Activated CD4-positive, alpha-beta T cell treated with anti-CD3 and anti-CD28 coated beads for 24 hours (primary cell): Measurements from ENCODE around the gene MAGI1.
"Not testable (repeated sequence)": the region's sequence is repeated elsewhere in the genome, so short reads cannot be mapped to it uniquely, and the experiment has no call there.

Experiments
- DNase-seq, 2 donors: peaks; one replicate each; pipeline ENCODE4 v3.0.0-alpha.2; 2020; ENCODE audit warnings: low read depth in 2 of 2

Gene MAGI1

DNA sequence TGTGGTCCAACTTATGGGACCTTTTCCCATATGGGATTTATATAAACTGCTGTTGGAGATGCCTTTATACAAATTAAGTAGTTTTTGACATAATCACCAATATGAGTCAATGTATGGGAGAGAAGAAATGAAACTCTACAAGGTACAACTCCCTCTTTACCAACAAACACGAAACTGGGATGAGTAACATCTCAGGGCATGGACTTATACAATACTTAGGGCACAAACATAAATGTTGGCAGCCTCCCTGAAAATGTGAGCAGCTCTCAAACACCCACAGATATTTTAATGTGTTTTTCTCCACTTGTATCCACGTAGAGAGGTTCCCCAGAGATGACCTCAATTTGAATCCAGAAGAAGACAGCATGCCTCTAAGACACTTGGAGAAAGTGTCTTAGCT, 161.6 kb downstream of the MAGI1 start:
- DNase-seq, result no peak

DNA sequence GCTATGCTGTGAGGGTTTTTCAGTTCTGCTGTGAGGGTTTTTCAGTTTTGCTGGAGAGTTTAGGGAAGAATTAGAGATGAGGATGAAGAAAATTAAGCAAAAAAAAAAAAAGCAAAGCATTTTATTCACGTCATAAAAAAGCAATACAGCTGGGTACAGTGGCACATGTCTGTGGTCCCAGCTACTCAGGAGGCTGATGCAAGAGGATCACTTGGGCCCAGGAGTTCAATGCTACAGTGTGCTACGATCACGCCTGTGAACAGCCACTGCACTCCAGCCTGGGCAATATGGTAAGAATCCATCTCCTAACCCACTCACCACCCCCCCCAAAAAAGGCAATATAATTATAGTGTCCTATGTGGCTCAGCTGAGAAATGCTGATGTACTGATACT, 162.7 kb downstream of the MAGI1 start:
- no peak for DNase-seq

DNA sequence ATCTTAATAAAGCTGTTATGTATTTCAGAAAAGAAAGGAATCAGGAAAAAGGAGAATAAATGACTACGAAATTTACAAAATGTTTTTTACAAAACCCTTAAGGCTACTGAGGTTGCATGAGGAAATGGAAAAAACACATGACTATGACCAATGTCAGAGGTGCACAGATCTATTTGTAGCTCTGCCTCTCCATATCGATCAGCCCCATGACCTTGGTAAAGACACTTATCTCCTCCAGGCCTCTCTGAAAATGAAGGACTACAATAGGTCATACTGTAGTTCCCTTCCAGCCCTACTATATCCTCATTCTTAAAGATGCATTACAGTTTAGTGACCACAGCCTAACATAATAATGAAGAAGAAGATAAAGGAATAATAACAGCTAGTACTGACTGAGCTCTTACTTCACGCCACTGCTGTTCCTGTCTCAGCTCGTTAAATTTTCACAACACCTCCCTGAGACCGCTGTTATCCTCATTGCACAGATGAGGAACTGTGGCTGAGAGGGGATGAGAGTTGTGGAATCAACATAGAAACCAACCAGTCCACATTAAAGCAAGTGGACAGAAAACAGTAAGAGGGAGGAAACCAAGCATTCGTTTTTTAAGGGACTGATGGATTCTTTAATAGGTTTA, 163.2 kb downstream of the MAGI1 start:
- no peak for DNase-seq

DNA sequence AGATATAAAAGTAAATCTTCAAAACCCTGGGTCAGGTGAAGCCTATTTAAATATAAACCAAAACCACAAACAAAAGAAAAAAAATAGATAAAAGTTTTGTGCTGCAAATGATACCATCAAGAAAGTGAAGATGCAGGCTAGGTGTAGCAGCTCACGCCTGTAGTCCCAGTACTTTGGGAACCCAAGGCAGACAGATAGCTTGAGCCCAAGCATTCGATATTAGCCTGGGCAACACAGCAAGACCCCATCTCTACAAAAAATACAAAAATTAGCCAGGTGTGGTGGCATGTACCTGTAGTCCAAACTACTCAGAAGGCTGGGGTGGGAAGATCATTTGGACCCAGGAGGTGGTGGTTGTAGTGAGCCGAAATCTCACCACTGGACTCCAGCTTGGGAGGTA, 164.8 kb downstream of the MAGI1 start:
- DNase-seq, result no peak

DNA sequence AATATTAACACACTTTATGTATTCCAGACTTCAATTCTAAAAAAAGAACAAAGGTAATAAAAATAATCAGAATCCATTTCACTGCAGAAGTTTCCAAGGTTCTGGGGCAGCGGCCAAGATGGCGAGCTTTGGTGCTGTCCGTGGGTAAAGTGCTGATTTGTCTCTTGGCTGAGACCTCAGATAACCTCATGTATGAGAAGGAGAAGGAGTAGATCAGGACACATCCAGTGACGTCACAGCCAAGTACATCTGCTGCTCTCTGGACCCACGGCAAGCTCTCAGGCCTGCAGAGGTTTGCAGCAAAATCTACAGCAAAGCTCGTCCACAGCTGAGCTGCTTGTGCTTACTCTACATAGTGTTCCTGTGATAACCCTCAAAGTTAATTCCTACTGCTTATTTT, 165.7 kb downstream of the MAGI1 start:
- no peak for DNase-seq

DNA sequence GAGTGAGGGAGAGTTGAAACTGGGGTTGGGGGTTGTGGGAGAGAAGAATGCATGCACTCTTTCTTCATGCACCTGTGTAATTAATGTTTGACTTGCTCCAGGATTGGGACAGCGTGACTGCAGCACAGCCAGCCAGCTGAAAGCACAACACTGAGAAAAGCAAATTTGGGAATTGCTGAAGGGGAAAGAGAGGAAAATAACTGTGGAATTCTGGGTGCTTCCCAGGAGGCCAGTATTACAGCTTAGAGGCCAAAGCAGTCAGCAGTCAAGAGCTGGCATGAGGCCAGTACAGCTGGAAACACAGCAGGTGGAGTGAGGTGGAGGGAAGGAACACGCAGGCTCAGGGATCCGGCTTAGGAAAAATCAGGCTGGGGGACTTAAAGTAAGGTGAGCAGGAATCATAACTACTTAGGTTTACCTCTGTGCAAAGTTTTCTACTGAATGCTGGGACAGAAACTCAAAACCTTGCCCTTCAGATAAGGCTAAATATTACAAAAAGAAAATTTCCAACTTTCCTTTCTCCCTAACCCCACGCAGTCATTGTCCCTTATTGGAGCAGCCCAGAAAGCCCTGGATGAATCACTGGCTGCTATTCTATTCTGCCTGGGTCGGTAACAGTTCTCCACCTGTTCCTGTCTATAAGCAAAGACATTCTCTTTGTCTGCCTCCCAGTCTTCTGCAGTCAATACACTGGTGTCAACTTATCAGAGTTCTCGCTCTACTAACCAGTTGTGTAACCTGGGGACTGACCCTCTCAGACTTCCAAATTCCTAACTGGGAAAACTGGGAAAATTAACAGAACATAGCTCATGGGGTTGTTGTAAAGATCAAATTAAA, 167.2 kb downstream of the MAGI1 start:
- no peak for DNase-seq

DNA sequence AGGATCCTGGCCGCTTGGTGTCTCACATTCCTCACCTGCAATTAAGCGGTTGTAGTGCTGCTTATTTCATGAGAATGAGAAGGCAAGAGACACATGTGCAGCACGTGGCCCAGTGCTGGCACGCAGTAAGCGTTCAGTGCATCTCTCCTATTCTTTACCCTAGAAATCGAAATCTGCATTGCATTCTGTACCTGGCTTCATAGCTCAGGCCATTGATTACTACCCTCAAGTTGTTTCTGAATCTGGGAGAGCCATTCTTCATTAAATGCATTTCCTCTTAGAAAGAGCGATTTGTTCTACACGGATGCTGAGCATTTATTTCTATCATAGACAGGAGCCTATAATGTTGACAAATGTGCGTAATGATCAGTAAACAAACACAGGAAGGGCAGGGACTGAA, 168.9 kb downstream of the MAGI1 start:
- DNase-seq, result no peak

DNA sequence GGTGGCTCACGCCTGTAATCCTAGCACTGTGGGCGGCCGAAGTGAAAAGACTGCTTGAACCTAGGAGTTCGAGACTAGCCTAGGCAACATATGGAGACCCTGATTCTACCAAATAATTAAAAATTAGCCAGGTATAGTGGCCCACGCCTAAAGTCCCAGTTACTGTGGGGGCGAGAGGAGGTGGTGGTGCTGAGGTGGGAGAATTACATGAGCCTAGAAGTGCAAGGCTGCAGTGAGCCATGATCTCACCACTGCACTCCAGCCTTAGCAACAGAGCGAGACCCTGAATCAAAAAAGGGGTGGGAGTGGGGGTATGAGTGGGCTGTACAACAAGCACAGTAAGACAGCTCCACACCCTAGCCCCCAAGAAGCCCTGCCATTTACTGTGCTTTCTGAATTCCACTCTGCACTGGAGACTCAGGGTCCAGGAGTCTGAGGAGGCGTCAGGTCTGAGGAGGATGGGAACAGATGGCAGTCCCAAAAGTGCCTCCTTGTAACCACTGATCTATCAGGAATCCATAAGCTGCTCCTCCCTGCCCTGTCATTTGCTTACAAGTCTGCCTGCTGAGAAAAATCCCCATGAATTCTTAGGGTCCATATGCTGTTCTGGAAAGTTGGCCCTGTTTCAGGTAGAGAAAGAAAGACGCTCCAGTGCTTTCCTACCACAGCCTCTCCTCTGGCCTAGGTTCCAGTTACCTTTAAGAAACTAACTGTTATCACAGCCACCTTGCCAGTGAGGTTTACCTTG, 171.1 kb downstream of the MAGI1 start:
- no peak for DNase-seq

DNA sequence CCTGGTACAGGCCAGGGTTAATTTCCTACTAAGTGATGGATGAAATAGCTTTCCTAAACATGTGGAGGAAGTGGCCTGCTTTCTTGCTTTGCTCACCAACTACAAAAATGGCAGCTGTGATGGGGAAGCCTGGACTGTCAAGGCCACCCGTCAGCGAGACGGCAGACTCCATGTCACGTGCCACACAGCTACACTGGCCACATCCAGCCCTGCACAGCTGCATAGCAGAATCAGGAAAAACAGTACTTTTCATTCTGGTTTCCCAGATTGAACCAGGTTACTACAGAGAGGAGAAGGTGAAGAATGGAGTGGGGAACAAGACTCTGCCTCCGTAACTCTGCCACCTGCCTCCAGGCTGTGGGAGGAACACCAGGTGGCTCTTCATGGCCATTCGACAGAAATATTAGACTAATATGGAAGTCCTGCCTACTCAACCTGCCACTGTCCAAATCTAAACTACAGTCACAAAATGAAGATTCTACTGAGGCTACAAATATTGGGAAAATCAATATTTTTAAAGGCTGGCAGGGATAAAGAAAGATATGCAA, 174.3 kb downstream of the MAGI1 start:
- DNase-seq, result no peak

DNA sequence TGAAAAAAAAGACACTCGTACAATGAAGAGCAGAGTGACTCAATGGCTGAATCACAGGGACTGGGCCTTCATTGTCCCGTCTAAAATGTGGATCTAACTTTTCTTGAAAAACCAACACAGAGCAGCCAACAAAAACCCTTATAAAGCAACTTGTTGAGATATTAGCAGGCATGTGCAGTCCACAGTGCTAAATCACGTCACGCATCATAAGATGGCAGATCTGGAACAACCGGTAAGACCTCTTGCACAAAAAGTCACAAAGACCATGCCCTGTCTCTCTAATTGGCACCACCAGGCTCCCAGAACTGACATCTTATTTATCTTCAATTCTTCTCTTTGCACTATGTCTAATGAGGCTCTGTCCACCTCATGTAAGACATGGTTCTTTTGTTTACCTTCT, 177.0 kb downstream of the MAGI1 start:
- DNase-seq, result no peak

DNA sequence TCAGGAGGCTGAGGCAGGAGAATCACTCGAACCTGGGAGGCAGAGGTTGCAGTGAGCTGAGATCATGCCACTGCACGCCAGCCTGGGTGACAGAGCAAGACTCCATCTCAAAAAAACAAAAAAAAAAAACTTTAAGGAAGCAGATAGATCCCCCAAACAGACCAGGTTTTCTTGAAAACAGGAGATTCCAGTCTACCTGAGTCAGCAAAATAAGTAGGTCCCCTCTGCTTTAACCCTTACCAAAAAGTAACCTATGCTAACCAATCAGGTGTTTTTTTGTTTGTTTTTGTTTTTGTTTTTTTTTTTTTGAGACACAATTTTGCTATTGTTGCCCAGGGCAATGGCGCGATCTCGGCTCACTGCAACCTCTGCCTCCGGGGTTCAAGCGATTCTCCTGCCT, 179.1 kb downstream of the MAGI1 start:
- DNase-seq, result not testable (repeated sequence)

DNA sequence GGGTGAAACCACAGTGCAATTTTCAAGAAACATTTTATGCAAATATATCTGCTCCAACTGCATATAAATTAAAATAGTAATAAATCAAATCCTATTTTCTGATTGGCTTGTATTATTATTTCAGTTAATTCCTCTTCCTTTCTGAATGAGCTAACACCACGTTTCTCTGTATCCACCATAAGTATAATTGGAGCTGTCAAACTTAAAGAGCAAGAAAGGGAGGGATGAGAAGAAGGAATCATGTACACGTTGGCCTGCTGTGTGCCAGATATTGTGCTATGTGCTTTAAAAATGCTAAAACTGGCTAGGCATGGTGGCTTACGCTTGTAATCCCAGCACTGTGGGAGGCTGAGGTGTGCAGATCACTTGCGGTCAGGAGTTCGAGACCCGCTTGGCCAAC, 180.0 kb downstream of the MAGI1 start:
- no peak for DNase-seq

DNA sequence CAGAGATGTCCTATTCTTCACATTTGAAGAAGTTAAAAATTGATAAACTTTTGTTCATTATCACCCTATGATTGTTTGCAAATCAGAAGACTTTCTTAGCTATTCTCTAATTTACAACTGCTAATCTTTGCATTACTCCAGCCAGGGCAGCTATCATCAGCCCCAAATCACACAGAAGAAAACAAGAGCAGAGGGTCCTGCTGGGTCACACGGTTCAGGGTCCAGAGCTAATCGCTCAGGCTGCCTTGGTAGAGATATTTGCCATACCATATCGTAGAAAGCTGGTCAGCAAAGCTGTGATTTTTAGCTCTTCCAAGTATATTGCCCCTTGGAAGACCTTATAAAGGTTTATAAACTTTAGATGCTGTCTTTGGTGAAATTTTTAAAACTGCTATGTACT, 181.4 kb downstream of the MAGI1 start:
- DNase-seq, result no peak

DNA sequence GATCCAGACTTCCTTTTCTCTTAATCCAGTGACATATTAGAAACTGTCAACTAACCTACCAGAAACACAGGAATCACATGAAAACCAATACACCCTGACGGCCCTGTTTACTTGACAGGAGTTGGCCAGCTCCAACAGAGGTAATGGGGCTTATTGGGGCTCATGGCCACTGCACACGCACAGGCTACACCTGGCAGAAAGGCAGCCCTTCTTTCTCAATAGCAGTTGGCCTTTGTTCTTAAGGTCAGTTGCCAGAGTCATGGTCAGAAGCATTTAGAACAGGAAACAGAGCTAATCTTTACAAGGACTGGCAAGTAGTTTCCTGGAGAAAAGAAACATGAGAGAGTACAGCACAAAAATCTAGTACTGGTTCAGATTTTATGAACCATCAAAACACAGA, 181.8 kb downstream of the MAGI1 start:
- DNase-seq, result no peak

DNA sequence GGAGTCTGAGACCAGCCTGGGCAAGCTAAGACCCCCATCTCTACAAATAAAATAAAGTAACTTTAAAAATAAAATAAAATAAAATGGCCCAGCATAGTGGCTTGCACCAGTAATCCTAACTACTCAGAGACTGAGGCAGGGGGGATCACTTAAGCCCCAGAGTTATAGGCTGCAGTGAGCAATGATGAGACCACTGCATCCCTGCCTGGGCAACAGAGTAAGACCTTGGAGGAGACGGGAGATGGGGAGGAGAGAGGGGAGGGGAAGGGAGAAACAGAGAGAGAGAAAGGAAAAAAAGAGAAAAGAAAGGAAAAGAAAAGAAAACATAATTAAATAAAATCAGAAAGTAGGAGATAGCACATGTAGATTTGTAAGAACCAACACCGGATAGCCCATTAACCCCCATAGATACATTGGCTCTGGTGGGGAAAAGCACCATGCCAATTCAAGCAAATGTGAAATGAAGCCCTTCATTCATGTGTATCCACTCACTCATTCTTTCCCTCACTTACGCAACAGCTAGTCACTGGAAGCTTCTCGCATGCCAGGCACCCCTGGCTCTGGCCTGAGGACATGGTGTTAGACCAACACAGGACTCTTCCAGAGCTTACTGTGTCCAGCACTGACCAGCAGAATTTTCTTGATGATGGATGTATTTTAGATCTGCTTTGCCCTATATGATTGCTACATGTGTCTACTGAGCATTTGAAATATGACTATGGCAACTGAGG, 183.2 kb downstream of the MAGI1 start:
- no peak for DNase-seq

DNA sequence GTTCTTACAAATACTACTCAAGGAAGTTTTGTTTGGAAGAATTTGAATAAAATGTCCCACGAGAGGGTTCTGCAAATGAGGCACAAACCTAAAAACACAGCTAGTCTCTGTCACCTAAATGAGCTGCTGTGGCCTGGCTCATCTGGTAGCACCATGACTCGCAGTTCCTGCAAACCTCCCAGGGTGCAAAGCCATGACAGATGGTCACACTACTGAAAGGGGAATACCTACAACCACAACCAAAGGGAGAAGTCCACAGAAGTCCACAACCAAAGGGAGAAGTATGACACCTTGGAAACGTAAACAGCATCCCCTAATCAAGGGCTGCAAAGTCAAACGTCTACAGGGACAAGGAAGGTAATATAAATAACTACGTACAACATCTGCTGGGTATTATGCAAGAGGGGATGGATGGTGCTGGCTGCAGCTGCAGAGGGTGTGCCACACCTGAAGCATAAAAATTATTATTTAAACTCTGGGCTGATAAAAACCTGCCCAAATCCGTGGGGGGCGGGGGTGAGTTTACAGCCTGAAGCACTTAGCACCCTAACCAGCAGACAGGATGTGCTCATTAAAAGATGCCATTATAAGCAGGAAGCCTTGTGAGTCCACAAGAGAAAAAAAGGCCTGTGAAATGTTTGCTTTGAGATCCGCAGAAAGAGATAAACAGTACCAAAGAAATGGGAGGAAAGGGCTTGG, 184.0 kb downstream of the MAGI1 start:
- no peak for DNase-seq

DNA sequence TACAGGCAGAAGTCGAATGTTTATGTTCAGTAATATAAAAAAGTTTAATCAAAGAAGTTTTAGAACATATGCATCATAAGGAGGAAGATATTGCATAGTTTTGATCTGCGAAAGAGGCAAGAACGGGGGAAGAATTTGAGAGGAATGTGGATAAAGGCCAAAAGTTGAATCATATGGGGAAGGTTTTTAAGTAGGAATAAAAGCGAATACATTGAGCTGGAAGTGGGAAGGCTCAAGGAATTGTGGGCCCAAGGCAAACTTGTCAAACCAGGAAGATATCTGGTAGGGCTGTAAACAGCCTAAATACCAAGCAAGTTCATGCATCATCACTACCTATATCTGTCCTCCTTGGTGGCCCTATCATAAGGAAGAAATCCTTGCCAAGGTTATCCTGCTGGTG, 186.9 kb downstream of the MAGI1 start:
- no peak for DNase-seq

DNA sequence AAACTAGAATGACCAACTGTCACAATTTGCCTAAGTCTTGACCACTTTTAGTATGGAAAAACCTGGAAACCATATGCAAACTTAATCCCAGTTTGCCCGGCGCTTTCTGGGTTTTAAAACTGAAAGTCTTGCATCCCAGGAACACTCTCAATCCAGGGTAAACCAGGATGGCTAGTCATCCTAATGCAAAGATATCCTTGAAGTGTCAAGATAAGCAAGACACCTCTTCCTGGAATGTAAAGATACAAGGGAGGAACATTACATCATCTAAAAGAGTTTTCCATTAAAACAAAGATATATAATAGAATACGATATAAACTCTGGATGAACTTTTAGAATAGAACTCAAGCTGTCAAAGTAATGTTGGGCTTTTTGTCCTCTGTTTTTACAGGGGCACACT, 188.5 kb downstream of the MAGI1 start:
- DNase-seq, result no peak

DNA sequence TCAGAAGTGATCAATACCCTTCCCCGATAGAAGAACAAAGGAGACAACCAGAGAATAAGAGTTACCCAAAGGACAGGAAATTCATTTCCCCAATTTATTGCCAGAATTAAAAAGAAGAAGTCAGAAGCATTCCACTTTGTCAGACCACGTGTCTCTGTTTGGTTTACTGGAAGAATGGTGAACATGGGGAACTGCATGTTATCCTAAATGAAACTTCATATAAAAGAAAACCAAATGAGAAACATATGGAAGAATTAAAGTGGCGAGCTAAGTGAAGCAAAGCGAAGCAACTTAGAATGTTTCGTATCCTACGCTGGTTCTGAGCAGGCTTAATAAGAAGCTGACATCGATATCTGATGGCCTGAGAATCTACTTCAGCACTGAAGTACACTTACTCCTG, 190.7 kb downstream of the MAGI1 start:
- no peak for DNase-seq

DNA sequence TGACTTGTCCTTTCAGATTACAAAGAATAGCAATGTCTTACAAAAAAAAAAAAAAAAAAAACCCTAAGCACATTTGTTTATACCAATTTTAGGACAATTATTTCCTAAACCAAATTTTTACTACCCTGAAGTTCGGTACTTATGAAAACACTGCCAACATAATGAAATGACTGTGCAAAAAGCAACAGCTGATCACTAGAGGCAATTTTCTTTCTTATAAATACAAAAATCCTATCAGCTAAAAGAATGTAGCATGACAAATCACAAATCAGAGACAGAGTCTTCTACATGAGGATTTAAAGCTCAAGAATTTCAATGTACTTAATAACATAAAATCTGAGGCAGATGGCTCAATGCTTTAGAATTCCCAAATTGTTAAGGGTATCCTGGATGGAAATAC, 191.8 kb downstream of the MAGI1 start:
- DNase-seq, result no peak

DNA sequence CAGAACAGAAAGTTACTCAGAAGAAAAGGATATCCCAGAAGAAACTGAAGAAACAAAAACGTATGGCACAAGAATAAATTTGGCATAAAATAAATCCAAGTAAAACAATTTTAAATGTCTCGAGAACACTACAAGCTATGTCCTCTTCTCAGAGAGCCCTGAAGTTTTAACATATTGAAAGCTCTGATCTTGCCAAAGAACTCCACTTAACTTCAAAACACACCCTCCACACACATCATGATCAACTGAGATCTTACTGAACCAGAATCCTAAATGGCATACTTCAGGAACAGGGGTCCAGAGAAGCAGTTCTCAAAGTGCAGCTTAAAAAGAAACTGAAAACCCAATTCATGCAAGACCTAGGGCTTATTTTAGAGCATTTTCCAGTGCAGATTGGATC, 194.3 kb downstream of the MAGI1 start:
- no peak for DNase-seq
